T1000 (cell line): ENCODE measurements around the gene PNPLA2.

Source experiments
- DNase-seq: peaks from one replicate; lab custom pipeline; 2025; ENCODE audit warnings: mixed read lengths; lab: John Stamatoyannopoulos, UW

PNPLA2 gene

GRCh38 chr11:831118-831864 lies 12.6 kb downstream of the PNPLA2 start:
- DNase-seq, result peak; percentile 48

- DNase-seq, result no peak
These were observed 13.3 kb downstream of the PNPLA2 start for GRCh38 chr11:831961-832528.

GRCh38 chr11:832529-833113 lies 13.9 kb downstream of the PNPLA2 start, which contains the start of gene CD151:
Gene CD151 (plus strand): TSS chr11:832952. CDS start chr11:836070, 3,118 bp downstream.
- peak; percentile 38 for DNase-seq

GRCh38 chr11:833114-833791 lies 14.5 kb downstream of the PNPLA2 start:
- peak; percentile 38 for DNase-seq

GRCh38 chr11:833849-834311 lies 15.2 kb downstream of the PNPLA2 start:
- no peak for DNase-seq

- DNase-seq, result peak; percentile 81
These were observed 15.9 kb downstream of the PNPLA2 start for GRCh38 chr11:834371-835316.

GRCh38 chr11:836274-836673 lies 17.6 kb downstream of the PNPLA2 start:
- no peak for DNase-seq

- DNase-seq, result no peak
These were observed 18.0 kb downstream of the PNPLA2 start for GRCh38 chr11:836700-837099.

GRCh38 chr11:837189-837989 lies 18.7 kb downstream of the PNPLA2 start:
- no peak for DNase-seq

GRCh38 chr11:837990-838307 lies 19.2 kb downstream of the PNPLA2 start:
- DNase-seq, result no peak

- DNase-seq, result no peak
These were observed 19.9 kb downstream of the PNPLA2 start for GRCh38 chr11:838441-839279.

- DNase-seq, result no peak
These were observed 20.5 kb downstream of the PNPLA2 start for GRCh38 chr11:839280-839623.

- no peak for DNase-seq
These were observed 21.3 kb downstream of the PNPLA2 start for GRCh38 chr11:839875-840617.

GRCh38 chr11:841981-842369 lies 23.3 kb downstream of the PNPLA2 start:
- DNase-seq, result no peak

GRCh38 chr11:842370-843002 lies 23.8 kb downstream of the PNPLA2 start, which contains the start of the genes POLR2L and TSPAN4:
Gene POLR2L (minus strand): TSS chr11:842529. CDS start chr11:842508, 21 bp downstream.
Gene TSPAN4 (plus strand): TSS chr11:842852. CDS start chr11:850305, 7,453 bp downstream.
- DNase-seq, result peak; percentile 79

GRCh38 chr11:843086-843734 lies 24.5 kb downstream of the PNPLA2 start:
- DNase-seq, result no peak

GRCh38 chr11:843818-844692 lies 25.3 kb downstream of the PNPLA2 start:
- DNase-seq, result peak; percentile 84
